H1 (cell line): ENCODE measurements around the gene AGFG1. TPM values are rescaled to one million over a fixed set of nuclear protein-coding genes. Genes with fewer than 3 reads are reported as not detected.

Experiments used
- EZH2 ChIP-seq: fragments of 200-600 bp; sonication (generic); IDR thresholded peaks from 2 replicates; pipeline ENCODE4 v1.7.1; 2012; ENCODE audit warnings: low read depth, mild to moderate bottlenecking, moderate library complexity, low read length, inconsistent platforms; ENCODE audit not compliant: severe bottlenecking
- MAFK ChIP-seq: IDR thresholded peaks from 2 replicates; pipeline ENCODE4 v1.6.1; 2012; ENCODE audit warnings: low read depth, mild to moderate bottlenecking, improper control_type of control experiment, low read length
- NANOG ChIP-seq: IDR thresholded peaks from 2 replicates; pipeline ENCODE4 v1.6.1; 2011; ENCODE audit warnings: low read length, low read depth, mild to moderate bottlenecking, inconsistent platforms; ENCODE audit not compliant: insufficient read depth, poor library complexity, severe bottlenecking
- SP2 ChIP-seq: IDR thresholded peaks from 2 replicates; pipeline ENCODE4 v1.6.1; 2012; ENCODE audit warnings: mild to moderate bottlenecking, low read length, inconsistent platforms
- polyA plus RNA-seq, 7 experiments: library from polyadenylated mRNA; depleted of rRNA in 3 of 7; stranded (reverse) in 5 of 7; unstranded in 2 of 7; fragments of >200 nt in 5 of 7; fragments of 200-250 nt in 2 of 7; gene quantifications; 1 replicate in 5 of 7; 2 replicates in 1 of 7; 4 replicates in 1 of 7; pipeline versions ENCODE4 v1.2.1 to v1.2.3, GENCODE V29; 2011 to 2013; ENCODE audit warnings: missing spikeins in 2 of 7, mixed read lengths in 2 of 7
- total RNA-seq: library from RNA; stranded (reverse); fragmentation: NEBNext Ultra II Directional; extraction: Animal tissue kit (Norgen Biotek cat#: 25700); gene quantifications from 2 replicates; pipeline ENCODE4 v1.2.1, GENCODE V29; 2021
- TF ChIP-seq, protein P1 (sequence below), 3 experiments: IDR thresholded peaks; 1 replicate in 2 of 3; 2 replicates in 1 of 3; pipeline versions ENCODE4 v1.5.1 to v1.6.1; 2011; ENCODE audit warnings: low read length in 3 of 3, mild to moderate bottlenecking in 3 of 3, inconsistent platforms in 2 of 3, low read depth in 1 of 3, moderate library complexity in 1 of 3; ENCODE audit not compliant: insufficient read depth in 1 of 3; ENCODE audit errors: control extremely low read depth in 1 of 3

Gene AGFG1
- total and polyA plus RNA-seq, 2 of the 8 experiments (the other 6 are each of a cell fraction or from before 2014, with no cell fraction given) = 102 to 147 TPM

DNA sequence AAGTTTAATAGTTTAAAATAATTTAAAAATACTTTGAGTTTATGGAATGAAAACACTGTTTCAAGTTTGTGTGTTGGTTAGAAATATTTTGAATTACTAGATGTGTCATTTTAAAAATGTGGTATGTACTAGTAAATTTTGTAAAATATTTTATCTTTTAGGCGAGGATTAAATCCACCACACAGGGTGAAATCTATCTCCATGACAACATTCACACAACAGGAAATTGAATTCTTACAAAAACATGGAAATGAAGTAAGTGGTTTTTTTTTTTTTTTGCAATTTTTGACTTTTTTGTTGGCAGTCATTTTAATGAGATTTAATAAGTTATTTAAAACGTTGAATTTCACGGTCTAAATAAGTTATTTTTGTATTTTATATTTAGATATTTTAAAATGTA, 19.4 kb downstream of the AGFG1 start (continued):
- no peak for TF ChIP-seq NANOG
- no peak for TF ChIP-seq SP2
- TF ChIP-seq, protein P1, sequence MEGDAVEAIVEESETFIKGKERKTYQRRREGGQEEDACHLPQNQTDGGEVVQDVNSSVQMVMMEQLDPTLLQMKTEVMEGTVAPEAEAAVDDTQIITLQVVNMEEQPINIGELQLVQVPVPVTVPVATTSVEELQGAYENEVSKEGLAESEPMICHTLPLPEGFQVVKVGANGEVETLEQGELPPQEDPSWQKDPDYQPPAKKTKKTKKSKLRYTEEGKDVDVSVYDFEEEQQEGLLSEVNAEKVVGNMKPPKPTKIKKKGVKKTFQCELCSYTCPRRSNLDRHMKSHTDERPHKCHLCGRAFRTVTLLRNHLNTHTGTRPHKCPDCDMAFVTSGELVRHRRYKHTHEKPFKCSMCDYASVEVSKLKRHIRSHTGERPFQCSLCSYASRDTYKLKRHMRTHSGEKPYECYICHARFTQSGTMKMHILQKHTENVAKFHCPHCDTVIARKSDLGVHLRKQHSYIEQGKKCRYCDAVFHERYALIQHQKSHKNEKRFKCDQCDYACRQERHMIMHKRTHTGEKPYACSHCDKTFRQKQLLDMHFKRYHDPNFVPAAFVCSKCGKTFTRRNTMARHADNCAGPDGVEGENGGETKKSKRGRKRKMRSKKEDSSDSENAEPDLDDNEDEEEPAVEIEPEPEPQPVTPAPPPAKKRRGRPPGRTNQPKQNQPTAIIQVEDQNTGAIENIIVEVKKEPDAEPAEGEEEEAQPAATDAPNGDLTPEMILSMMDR (IDR thresholded peaks at IDR 0.05; ENCODE audit: control extremely low read depth in 1 of 3, insufficient read depth in 1 of 3, low read depth in 1 of 3, low read length in 3 of 3) = no peak
- no peak for TF ChIP-seq EZH2
- TF ChIP-seq MAFK = no peak
- TF ChIP-seq, all 59 proteins: peak for 0
